Retinal pigment epithelial cell (primary cell): Measurements from ENCODE around the gene NDUFB10.
"Not testable (repeated sequence)": the region's sequence is repeated elsewhere in the genome, so short reads cannot be mapped to it uniquely, and the experiment has no call there.

Source experiments
- DNase-seq: peaks from one replicate; pipeline ENCODE4 v3.0.0-alpha.2; 2010; ENCODE audit warnings: low read depth
- H3K4me3 ChIP-seq: 2 replicates; pipeline ENCODE4 v1.5.1; 2011; ENCODE audit warnings: mild to moderate bottlenecking, low read length, control low read depth, moderate library complexity
- TF ChIP-seq, protein P1 (sequence below): conservative IDR thresholded peaks from 2 replicates; pipeline ENCODE4 v1.5.1; 2011; ENCODE audit warnings: low read depth, low read length, control low read depth, inconsistent platforms

Gene NDUFB10

DNA sequence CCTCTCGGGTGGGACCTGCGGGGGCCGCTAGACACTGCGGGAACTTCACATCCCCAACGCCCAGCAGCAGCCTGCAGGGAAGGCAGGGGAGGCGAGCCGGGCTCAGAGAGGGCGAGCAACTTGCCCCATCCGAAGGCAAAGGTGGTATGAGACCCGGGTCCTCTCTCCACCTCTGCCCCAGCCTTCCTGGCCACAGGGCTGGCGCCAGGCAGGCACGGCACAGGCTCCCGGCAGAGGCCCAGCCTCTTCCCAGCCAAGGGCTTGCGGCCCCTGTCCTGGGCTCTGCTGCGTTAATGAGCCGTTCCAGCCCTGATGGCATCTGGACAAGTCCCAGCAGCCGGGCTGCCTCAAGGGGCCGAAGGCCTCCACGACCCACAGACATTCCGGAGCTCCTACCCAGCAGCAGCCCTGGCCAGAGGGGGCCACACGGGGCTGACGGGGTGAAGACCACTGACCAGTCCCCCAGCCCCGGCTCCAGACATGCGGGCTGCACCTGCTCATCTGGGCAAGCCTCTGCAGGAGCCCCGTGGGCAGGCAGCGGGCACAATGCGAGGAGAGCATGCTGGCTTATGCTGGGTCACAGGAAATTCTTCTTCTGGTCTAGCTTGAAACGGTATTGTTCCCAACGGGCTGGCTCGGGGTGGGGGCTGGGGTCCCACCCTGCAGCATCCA is 39.9 kb upstream of the NDUFB10 start:
- DNase-seq: no peak
- H3K4me3 ChIP-seq: no peak overlapping the region
- TF ChIP-seq, protein P1, sequence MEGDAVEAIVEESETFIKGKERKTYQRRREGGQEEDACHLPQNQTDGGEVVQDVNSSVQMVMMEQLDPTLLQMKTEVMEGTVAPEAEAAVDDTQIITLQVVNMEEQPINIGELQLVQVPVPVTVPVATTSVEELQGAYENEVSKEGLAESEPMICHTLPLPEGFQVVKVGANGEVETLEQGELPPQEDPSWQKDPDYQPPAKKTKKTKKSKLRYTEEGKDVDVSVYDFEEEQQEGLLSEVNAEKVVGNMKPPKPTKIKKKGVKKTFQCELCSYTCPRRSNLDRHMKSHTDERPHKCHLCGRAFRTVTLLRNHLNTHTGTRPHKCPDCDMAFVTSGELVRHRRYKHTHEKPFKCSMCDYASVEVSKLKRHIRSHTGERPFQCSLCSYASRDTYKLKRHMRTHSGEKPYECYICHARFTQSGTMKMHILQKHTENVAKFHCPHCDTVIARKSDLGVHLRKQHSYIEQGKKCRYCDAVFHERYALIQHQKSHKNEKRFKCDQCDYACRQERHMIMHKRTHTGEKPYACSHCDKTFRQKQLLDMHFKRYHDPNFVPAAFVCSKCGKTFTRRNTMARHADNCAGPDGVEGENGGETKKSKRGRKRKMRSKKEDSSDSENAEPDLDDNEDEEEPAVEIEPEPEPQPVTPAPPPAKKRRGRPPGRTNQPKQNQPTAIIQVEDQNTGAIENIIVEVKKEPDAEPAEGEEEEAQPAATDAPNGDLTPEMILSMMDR: no peak

DNA sequence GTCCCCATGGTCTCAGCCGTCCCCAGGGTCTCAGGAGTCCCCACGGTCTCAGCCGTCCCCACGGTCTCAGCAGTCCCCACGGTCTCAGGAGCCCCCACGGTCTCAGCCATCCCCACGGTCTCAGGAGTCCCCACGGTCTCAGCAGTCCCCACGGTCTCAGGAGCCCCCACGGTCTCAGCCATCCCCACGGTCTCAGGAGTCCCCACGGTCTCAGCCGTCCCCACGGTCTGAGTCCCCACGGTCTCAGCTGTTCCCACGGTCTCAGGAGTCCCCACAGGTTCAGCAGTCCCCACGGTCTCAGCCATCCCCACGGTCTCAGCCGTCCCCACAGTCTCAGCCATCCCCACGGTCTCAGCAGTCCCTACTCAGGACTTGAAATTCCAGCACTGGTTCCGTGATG is 39.2 kb upstream of the NDUFB10 start:
- not testable (repeated sequence) for DNase-seq, H3K4me3 ChIP-seq

DNA sequence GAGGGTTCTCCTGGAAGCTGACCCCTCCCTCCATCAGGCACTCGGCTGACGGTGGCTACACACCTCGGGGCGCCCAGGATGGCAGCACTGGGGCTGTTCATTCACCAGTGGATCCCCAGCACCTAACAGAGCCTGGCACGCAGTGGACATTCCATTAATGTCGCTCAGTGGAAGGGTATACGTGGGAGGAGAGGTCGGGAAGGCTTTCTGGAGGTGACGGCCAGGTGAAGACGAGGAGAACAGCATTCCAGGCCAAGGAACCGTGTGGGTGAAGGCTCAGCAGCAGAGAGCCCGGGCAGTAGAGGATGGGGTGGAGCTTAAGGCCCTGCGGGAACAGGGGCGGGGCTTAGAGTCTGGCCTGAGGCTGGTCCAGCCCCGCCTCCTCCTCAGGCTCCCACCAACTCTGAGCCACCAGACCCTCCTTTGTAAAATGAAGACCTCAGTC is 38.6 kb upstream of the NDUFB10 start:
- TF ChIP-seq, protein P1: no peak
- no peak overlapping the region for H3K4me3 ChIP-seq
- no peak for DNase-seq

DNA sequence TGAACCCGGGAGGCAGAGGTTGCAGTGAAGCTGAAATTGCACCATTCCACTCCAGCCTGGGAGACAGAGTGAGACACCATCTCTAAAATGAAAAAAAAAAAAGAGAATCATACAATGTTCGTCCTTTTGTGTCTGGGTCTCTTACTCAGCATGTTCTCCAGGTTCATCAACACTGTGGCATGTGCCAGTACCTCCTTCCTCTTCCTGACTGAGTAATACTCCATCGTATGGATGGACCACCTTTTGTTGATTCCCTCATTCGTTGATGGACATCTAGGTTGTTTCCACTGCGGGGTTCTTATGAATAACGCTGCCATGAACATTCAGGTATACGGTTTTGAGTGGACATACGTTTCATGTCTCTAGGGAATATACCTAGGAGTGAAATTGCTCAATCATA is 37.0 kb upstream of the NDUFB10 start:
- no peak overlapping the region for H3K4me3 ChIP-seq
- DNase-seq: no peak
- TF ChIP-seq, protein P1: no peak

DNA sequence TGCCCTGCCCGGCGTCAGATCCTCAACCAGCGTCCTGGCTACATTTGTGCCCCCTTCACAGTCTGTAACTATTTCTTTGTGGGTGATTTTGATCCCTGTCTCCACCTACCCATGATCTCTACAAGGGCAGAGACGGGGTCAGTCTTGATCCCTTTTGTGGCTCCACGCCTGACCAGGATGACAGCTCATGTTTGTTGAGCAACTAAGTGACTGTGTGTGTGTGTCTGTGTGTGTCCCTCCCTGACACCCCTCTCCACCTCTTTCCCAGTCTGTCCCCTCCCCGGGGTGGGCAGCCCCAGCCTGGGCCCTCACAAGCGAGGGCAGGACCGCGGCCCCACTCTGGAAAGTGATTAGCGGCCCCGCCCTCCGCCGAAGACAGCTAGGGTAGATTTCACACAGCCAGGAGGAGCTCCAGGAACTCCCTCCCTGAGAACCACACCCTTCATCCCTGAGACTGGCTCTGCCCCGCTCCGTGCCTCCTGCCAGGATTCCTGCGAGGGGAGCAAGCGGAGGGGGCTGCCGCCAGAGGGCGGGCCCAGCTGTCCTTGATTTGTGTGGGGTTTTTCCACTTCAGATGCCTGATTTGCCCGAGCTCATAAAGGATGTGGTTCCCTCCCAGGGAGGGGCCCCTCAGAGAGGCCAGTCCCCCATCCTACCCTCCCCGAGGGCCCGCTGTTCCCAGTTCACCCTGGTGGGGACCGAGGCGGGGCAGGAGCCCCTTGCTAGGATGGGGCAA is 35.9 kb upstream of the NDUFB10 start:
- TF ChIP-seq, protein P1: peak; percentile 47
- H3K4me3 ChIP-seq: no peak overlapping the region
- DNase-seq: no peak

DNA sequence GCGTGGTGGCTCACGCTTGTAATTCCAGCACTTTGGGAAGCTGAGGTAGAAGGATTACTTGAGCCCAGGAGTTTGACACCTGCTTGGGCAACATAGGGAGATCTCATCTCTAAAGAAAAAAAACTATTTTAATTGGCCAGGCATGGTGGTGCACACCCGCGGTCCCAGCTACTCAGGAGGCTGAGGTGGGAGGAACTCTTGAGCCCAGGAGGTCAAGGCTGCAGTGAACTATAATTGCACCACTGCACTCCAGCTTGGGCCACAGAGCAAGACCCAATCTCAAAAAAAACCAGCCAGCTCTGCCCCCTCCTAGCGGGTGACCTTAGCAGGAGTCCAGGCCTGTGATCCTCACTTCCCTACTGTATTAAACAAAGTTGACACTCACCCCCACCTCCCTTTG is 35.2 kb upstream of the NDUFB10 start:
- no peak for DNase-seq
- H3K4me3 ChIP-seq: no peak overlapping the region
- TF ChIP-seq, protein P1: no peak

DNA sequence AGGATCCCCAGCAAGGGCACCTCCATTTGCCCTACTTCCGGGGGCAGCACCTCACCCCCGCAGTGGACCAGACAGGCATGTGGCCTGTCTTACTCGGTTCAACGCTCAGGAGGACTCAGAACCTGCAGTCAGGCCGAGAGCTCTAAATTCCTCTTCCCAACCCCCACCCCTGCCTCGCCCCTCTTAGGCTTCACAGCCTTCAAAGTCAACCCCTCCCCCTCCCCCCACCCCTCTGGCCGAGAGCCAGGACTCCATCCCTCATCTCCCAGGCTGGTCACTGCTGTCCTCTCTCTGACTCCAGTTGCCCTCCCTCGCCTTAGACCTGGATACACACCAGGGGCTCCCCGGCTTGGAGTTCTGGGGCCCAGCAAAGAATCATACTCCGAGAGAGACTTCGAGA is 33.1 kb upstream of the NDUFB10 start:
- no peak for DNase-seq
- H3K4me3 ChIP-seq: no peak overlapping the region
- TF ChIP-seq, protein P1: no peak
